ENCODE measurements around the gene TBX3. TPM values are rescaled to one million over a fixed set of nuclear protein-coding genes. Genes with fewer than 3 reads are reported as not detected.
A peak's percentile ranks its signal among the peaks of the same experiment; 100 is the strongest.

TBX3 gene
- polyA plus RNA-seq, 1 donor from 2014 or later: not detected

- TF ChIP-seq CTCF (IDR thresholded peaks at IDR 0.05; ENCODE audit: poor library complexity, severe bottlenecking) (no peak), MXI1 (conservative IDR thresholded peaks at IDR 0.05; ENCODE audit: poor library complexity, severe bottlenecking) (no peak)
Observed at GRCh38 chr12:114676142-114676741, 7.7 kb downstream of the TBX3 start (continued).

- H4K20me1 ChIP-seq (ENCODE audit: insufficient read depth): no peaks in the 10 kb centered on the region
- no peaks in the 10 kb centered on the region for H3F3A ChIP-seq (ENCODE audit: insufficient read depth, low read length, poor library complexity, severe bottlenecking)
- H3K4me2 ChIP-seq (ENCODE audit: low read length): no peak overlapping the region
- H3K9ac ChIP-seq (ENCODE audit: low read length): no peak overlapping the region
- H3K9me2 ChIP-seq (ENCODE audit: insufficient read depth, low read length): no peaks in the 10 kb centered on the region
- TF ChIP-seq TAF1 (IDR thresholded peaks at IDR 0.05; ENCODE audit: low read depth) (no peak), MXI1 (conservative IDR thresholded peaks at IDR 0.05; ENCODE audit: poor library complexity, severe bottlenecking) (no peak), EZH2 (IDR thresholded peaks at IDR 0.05; ENCODE audit: borderline replicate concordance, insufficient read depth, low read length, poor library complexity, severe bottlenecking) (peak; percentile 85), REST (IDR thresholded peaks at IDR 0.05; ENCODE audit: borderline replicate concordance) (no peak)
- H3K27me3 ChIP-seq (ENCODE audit: insufficient read depth, low read depth, low read length): peaks cover 100% of the 10 kb centered on the region
- H3K4me3 ChIP-seq (ENCODE audit: low read length): no peak overlapping the region
- no peaks in the 10 kb centered on the region for H3K79me2 ChIP-seq (replicated peaks; ENCODE audit: insufficient read depth, low read length)
- H3K9me3 ChIP-seq (ENCODE audit: low read length): no peaks in the 10 kb centered on the region
- H3K27ac ChIP-seq (ENCODE audit: low read length): no peak overlapping the region
- H3K36me3 ChIP-seq (ENCODE audit: insufficient read depth, low read length): no peaks in the 10 kb centered on the region
- H2AFZ ChIP-seq (ENCODE audit: low read depth, low read length): no peak overlapping the region
Observed at GRCh38 chr12:114674251-114675047, 9.5 kb downstream of the TBX3 start.

GRCh38 chr12:114673901-114674250 is 10.1 kb downstream of the TBX3 start:
- Histone ChIP-seq H3K79me2 (replicated peaks; ENCODE audit: insufficient read depth, low read length) (no peaks in the 10 kb centered on the region), H3K9ac (ENCODE audit: low read length) (no peak overlapping the region), H3K36me3 (ENCODE audit: insufficient read depth, low read length) (no peaks in the 10 kb centered on the region), H3K4me3 (ENCODE audit: low read length) (no peak overlapping the region), H2AFZ (ENCODE audit: low read depth, low read length) (no peak overlapping the region), H3K4me2 (ENCODE audit: low read length) (no peak overlapping the region), H3K9me3 (ENCODE audit: low read length) (no peaks in the 10 kb centered on the region), H4K20me1 (ENCODE audit: insufficient read depth) (no peaks in the 10 kb centered on the region), H3K27ac (ENCODE audit: low read length) (no peak overlapping the region), H3K27me3 (ENCODE audit: insufficient read depth, low read depth, low read length) (peaks cover 100% of the 10 kb centered on the region), H3F3A (ENCODE audit: insufficient read depth, low read length, poor library complexity, severe bottlenecking) (no peaks in the 10 kb centered on the region), H3K9me2 (ENCODE audit: insufficient read depth, low read length) (no peaks in the 10 kb centered on the region)
- TF ChIP-seq SMC3 (conservative IDR thresholded peaks at IDR 0.05; ENCODE audit: poor library complexity) (no peak), TAF1 (IDR thresholded peaks at IDR 0.05; ENCODE audit: low read depth) (no peak), CTCF (IDR thresholded peaks at IDR 0.05; ENCODE audit: poor library complexity, severe bottlenecking) (no peak), RAD21 (conservative IDR thresholded peaks at IDR 0.05) (no peak), REST (IDR thresholded peaks at IDR 0.05; ENCODE audit: borderline replicate concordance) (no peak), MXI1 (conservative IDR thresholded peaks at IDR 0.05; ENCODE audit: poor library complexity, severe bottlenecking) (no peak), POLR2AphosphoS5 (IDR thresholded peaks at IDR 0.05) (no peak), EP300 (conservative IDR thresholded peaks at IDR 0.05; ENCODE audit: poor library complexity, severe bottlenecking) (no peak), EZH2 (IDR thresholded peaks at IDR 0.05; ENCODE audit: borderline replicate concordance, insufficient read depth, low read length, poor library complexity, severe bottlenecking) (no peak)
